Measurements from ENCODE around the gene CTPS1.

DNA sequence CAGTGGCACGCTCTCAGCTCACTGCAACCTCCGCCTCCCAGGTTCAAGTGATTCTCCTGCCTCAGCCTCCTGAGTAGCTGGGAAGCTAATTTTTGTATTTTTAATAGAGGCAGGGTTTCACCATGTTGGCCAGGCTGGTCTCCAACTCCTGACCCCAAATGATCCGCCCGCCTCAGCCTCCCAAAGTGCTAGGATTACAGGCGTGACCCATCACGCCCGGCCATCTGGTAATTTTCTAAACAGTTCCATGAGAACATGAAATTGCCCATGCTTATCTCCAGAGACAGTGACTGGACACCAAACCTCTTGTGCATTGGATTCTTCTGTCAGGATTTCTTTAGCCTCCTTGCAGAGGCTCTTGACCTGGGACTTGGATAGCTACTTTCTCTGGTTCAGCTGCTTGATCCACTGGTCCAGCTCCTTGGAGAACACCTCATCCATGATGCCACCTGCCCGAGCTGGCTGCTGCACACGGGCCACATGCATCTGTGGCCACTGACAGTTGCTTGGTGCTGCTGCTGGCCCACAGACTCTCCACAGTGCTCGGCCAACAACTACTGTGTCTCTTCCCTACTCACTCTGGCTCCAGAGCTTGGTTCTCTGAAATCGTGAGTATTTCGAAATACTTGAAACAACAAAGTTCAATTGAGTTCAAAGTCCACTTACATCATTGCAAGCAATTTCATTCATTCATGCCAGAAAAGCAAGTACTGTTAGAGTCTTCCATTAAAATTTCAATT lies 40.0 kb upstream of the CTPS1 start:
- TF ChIP-seq CTCF (IDR thresholded peaks at IDR 0.05; ENCODE audit: low read length): no peak
- TF ChIP-seq EZH2phosphoT487 (IDR thresholded peaks at IDR 0.05; ENCODE audit: low read length): no peak

Measured in MM.1S (cell line).